ENCODE data around the gene OR10H1. TPM values are rescaled to one million over a fixed set of nuclear protein-coding genes. Genes with fewer than 3 reads are reported as not detected.
"Not testable (repeated sequence)": the region's sequence is repeated elsewhere in the genome, so short reads cannot be mapped to it uniquely, and the experiment has no call there.

Gene OR10H1
- total and polyA plus RNA-seq, 9 of the 15 experiments (the other 6 are each of a cell fraction or from before 2014, with no cell fraction given) = not detected

DNA sequence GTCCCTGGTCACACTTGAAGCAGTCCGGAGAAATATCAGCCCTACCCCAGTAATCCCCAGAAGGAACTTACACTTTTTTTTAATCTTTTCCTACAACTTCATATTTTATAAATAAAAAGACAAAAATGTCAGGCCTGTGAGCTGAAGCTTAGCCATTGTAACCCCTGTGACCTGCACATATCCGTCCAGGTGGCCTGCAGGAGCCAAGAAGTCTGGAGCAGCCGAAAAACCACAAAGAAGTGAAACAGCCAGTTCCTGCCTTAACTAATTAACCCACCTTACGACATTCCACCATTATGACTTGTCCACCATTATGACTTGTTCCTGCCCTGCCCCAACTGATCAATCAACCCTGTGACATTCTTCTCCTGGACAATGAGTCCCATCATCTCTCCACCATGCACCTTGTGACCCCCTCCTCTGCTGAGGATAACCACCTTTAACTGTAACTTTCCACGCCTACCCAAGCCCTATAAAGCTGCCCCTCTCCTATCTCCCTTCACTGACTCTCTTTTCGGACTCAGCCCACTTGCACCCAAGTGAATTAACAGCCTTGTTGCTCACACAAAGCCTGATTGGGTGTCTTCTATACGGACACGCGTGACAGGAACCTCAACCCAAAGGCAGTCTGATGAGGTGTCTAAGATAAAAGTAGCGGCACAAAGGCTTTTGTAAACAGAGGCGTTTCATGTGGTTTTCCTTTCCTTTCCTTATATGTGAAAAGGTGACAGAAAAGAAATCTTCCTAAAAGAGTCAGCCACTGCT, 20.3 kb upstream of the OR10H1 start (continued):
- TF ChIP-seq, protein P1, sequence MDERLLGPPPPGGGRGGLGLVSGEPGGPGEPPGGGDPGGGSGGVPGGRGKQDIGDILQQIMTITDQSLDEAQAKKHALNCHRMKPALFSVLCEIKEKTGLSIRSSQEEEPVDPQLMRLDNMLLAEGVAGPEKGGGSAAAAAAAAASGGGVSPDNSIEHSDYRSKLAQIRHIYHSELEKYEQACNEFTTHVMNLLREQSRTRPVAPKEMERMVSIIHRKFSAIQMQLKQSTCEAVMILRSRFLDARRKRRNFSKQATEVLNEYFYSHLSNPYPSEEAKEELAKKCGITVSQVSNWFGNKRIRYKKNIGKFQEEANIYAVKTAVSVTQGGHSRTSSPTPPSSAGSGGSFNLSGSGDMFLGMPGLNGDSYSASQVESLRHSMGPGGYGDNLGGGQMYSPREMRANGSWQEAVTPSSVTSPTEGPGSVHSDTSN (CRISPR knock-in tag; IDR thresholded peaks at IDR 0.05; ENCODE audit: low read depth) = not testable (repeated sequence)
- TF ChIP-seq, protein P1 (tag; conservative IDR thresholded peaks at IDR 0.05; ENCODE audit: low read depth) = 0 out of 2 replicates have a peak, but pooled peaks have one; percentile 5
- TF ChIP-seq, protein P2, sequence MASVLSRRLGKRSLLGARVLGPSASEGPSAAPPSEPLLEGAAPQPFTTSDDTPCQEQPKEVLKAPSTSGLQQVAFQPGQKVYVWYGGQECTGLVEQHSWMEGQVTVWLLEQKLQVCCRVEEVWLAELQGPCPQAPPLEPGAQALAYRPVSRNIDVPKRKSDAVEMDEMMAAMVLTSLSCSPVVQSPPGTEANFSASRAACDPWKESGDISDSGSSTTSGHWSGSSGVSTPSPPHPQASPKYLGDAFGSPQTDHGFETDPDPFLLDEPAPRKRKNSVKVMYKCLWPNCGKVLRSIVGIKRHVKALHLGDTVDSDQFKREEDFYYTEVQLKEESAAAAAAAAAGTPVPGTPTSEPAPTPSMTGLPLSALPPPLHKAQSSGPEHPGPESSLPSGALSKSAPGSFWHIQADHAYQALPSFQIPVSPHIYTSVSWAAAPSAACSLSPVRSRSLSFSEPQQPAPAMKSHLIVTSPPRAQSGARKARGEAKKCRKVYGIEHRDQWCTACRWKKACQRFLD (CRISPR knock-in tag; IDR thresholded peaks at IDR 0.05) = peak; percentile 66
- TF ChIP-seq FOXA3 (CRISPR knock-in tag; conservative IDR thresholded peaks at IDR 0.05 in 1 of 2, IDR thresholded peaks at IDR 0.05 in 1 of 2) (peak in 1 of 2 experiments; percentile 77; a peak in 2 of 4 replicates), CXXC5 (CRISPR knock-in tag; IDR thresholded peaks at IDR 0.05) (0 out of 2 replicates have a peak, but pooled peaks have one; percentile 6)
- TF ChIP-seq, protein P3, sequence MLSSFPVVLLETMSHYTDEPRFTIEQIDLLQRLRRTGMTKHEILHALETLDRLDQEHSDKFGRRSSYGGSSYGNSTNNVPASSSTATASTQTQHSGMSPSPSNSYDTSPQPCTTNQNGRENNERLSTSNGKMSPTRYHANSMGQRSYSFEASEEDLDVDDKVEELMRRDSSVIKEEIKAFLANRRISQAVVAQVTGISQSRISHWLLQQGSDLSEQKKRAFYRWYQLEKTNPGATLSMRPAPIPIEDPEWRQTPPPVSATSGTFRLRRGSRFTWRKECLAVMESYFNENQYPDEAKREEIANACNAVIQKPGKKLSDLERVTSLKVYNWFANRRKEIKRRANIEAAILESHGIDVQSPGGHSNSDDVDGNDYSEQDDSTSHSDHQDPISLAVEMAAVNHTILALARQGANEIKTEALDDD (IDR thresholded peaks at IDR 0.05) = peak; percentile 78
- TF ChIP-seq, protein P4, sequence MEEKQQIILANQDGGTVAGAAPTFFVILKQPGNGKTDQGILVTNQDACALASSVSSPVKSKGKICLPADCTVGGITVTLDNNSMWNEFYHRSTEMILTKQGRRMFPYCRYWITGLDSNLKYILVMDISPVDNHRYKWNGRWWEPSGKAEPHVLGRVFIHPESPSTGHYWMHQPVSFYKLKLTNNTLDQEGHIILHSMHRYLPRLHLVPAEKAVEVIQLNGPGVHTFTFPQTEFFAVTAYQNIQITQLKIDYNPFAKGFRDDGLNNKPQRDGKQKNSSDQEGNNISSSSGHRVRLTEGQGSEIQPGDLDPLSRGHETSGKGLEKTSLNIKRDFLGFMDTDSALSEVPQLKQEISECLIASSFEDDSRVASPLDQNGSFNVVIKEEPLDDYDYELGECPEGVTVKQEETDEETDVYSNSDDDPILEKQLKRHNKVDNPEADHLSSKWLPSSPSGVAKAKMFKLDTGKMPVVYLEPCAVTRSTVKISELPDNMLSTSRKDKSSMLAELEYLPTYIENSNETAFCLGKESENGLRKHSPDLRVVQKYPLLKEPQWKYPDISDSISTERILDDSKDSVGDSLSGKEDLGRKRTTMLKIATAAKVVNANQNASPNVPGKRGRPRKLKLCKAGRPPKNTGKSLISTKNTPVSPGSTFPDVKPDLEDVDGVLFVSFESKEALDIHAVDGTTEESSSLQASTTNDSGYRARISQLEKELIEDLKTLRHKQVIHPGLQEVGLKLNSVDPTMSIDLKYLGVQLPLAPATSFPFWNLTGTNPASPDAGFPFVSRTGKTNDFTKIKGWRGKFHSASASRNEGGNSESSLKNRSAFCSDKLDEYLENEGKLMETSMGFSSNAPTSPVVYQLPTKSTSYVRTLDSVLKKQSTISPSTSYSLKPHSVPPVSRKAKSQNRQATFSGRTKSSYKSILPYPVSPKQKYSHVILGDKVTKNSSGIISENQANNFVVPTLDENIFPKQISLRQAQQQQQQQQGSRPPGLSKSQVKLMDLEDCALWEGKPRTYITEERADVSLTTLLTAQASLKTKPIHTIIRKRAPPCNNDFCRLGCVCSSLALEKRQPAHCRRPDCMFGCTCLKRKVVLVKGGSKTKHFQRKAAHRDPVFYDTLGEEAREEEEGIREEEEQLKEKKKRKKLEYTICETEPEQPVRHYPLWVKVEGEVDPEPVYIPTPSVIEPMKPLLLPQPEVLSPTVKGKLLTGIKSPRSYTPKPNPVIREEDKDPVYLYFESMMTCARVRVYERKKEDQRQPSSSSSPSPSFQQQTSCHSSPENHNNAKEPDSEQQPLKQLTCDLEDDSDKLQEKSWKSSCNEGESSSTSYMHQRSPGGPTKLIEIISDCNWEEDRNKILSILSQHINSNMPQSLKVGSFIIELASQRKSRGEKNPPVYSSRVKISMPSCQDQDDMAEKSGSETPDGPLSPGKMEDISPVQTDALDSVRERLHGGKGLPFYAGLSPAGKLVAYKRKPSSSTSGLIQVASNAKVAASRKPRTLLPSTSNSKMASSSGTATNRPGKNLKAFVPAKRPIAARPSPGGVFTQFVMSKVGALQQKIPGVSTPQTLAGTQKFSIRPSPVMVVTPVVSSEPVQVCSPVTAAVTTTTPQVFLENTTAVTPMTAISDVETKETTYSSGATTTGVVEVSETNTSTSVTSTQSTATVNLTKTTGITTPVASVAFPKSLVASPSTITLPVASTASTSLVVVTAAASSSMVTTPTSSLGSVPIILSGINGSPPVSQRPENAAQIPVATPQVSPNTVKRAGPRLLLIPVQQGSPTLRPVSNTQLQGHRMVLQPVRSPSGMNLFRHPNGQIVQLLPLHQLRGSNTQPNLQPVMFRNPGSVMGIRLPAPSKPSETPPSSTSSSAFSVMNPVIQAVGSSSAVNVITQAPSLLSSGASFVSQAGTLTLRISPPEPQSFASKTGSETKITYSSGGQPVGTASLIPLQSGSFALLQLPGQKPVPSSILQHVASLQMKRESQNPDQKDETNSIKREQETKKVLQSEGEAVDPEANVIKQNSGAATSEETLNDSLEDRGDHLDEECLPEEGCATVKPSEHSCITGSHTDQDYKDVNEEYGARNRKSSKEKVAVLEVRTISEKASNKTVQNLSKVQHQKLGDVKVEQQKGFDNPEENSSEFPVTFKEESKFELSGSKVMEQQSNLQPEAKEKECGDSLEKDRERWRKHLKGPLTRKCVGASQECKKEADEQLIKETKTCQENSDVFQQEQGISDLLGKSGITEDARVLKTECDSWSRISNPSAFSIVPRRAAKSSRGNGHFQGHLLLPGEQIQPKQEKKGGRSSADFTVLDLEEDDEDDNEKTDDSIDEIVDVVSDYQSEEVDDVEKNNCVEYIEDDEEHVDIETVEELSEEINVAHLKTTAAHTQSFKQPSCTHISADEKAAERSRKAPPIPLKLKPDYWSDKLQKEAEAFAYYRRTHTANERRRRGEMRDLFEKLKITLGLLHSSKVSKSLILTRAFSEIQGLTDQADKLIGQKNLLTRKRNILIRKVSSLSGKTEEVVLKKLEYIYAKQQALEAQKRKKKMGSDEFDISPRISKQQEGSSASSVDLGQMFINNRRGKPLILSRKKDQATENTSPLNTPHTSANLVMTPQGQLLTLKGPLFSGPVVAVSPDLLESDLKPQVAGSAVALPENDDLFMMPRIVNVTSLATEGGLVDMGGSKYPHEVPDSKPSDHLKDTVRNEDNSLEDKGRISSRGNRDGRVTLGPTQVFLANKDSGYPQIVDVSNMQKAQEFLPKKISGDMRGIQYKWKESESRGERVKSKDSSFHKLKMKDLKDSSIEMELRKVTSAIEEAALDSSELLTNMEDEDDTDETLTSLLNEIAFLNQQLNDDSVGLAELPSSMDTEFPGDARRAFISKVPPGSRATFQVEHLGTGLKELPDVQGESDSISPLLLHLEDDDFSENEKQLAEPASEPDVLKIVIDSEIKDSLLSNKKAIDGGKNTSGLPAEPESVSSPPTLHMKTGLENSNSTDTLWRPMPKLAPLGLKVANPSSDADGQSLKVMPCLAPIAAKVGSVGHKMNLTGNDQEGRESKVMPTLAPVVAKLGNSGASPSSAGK (IDR thresholded peaks at IDR 0.05) = peak; percentile 57; the same call in 1 of the 2 replicates
